WTC11 (cell line): Measurements from ENCODE around the gene EFEMP2. TPM values are rescaled to one million over a fixed set of nuclear protein-coding genes. Genes with fewer than 3 reads are reported as not detected.

ENCODE experiments used
- ATAC-seq: fragments of 200-7000 bp; cut with Tn5 transposase; 2 replicates; pipeline ENCODE4 v1.10.0; 2021; ENCODE audit warnings: mild to moderate bottlenecking, moderate library complexity
- CTCF ChIA-PET: fragments of 300-600 bp; sonication (Branson Sonifier 250); formaldehyde crosslinking; loops from one replicate; lab custom pipeline; 2021; ENCODE audit warnings: antibody characterized with exemption; lab: Charles Lee
- POLR2A ChIA-PET: fragments of 350-600 bp; sonication (Branson Sonifier 250); formaldehyde crosslinking; loops from one replicate; lab custom pipeline; 2021; ENCODE audit warnings: antibody characterized with exemption; lab: Charles Lee
- DNase-seq: peaks from one replicate; pipeline ENCODE4 v3.0.0; 2021; ENCODE audit warnings: low spot score
- H3K27ac Mint-ChIP-seq: 2 replicates; pipeline ENCODE4 v1.8.0; 2021; ENCODE audit warnings: mixed read lengths
- H3K27me3 Mint-ChIP-seq: 2 replicates; pipeline ENCODE4 v1.8.0; 2021; ENCODE audit warnings: low read depth, mild to moderate bottlenecking, moderate library complexity, mixed read lengths
- H3K36me3 Mint-ChIP-seq: 2 replicates; pipeline ENCODE4 v1.8.0; 2021; ENCODE audit warnings: mixed read lengths
- H3K4me1 Mint-ChIP-seq: 2 replicates; pipeline ENCODE4 v1.8.0; 2022; ENCODE audit warnings: mixed read lengths
- H3K4me3 Mint-ChIP-seq: 2 replicates; pipeline ENCODE4 v1.8.0; 2021; ENCODE audit warnings: mild to moderate bottlenecking, moderate library complexity, mixed read lengths
- H3K9me3 Mint-ChIP-seq: 2 replicates; pipeline ENCODE4 v1.8.0; 2021; ENCODE audit warnings: mixed read lengths
- ARID4B ChIP-seq: sonication (generic); formaldehyde crosslinking; IDR thresholded peaks from 2 replicates; pipeline ENCODE4 v1.8.0; 2023; ENCODE audit warnings: missing genetic modification reagents, mild to moderate bottlenecking, borderline replicate concordance
- ATF2 ChIP-seq: sonication (generic); formaldehyde crosslinking; IDR thresholded peaks from 2 replicates; pipeline ENCODE4 v1.8.1; 2022; ENCODE audit warnings: low read depth, missing genetic modification reagents, borderline replicate concordance
- ATF3 ChIP-seq: sonication (generic); formaldehyde crosslinking; conservative IDR thresholded peaks from 2 replicates; pipeline ENCODE4 v1.8.1; 2022; ENCODE audit warnings: mild to moderate bottlenecking, missing genetic modification reagents
- CBFB ChIP-seq: sonication (generic); formaldehyde crosslinking; IDR thresholded peaks from 2 replicates; pipeline ENCODE4 v1.8.1; 2022; ENCODE audit warnings: mild to moderate bottlenecking, low read depth, missing genetic modification reagents
- CREB1 ChIP-seq: sonication (generic); formaldehyde crosslinking; IDR thresholded peaks from 2 replicates; pipeline ENCODE4 v1.8.0; 2023; ENCODE audit warnings: mild to moderate bottlenecking, missing genetic modification reagents
- E2F1 ChIP-seq: sonication (generic); formaldehyde crosslinking; IDR thresholded peaks from 2 replicates; pipeline ENCODE4 v1.8.0; 2022; ENCODE audit warnings: mild to moderate bottlenecking, missing genetic modification reagents
- EMX1 ChIP-seq: fragments of 250-450 bp; sonication (Bioruptor Pico); IDR thresholded peaks from 2 replicates; pipeline ENCODE4 v1.8.0; 2021; ENCODE audit warnings: mild to moderate bottlenecking
- ESRRA ChIP-seq: sonication (generic); formaldehyde crosslinking; IDR thresholded peaks from 2 replicates; pipeline ENCODE4 v1.8.1; 2022; ENCODE audit warnings: mild to moderate bottlenecking, missing genetic modification reagents, borderline replicate concordance
- ETV6 ChIP-seq: sonication (generic); formaldehyde crosslinking; IDR thresholded peaks from 2 replicates; pipeline ENCODE4 v1.8.1; 2022; ENCODE audit warnings: mild to moderate bottlenecking, missing genetic modification reagents
- FOXK1 ChIP-seq: sonication (generic); formaldehyde crosslinking; IDR thresholded peaks from 2 replicates; pipeline ENCODE4 v1.8.0; 2022; ENCODE audit warnings: mild to moderate bottlenecking, moderate library complexity, missing genetic modification reagents
- JAZF1 ChIP-seq: fragments of 250-450 bp; sonication (Bioruptor Pico); IDR thresholded peaks from 2 replicates; pipeline ENCODE4 v1.9.0; 2021; ENCODE audit warnings: moderate library complexity, mild to moderate bottlenecking, inconsistent platforms
- JUN ChIP-seq: sonication (generic); formaldehyde crosslinking; IDR thresholded peaks from 2 replicates; pipeline ENCODE4 v1.8.0; 2023; ENCODE audit warnings: mild to moderate bottlenecking, missing genetic modification reagents
- PRRX2 ChIP-seq: fragments of 250-450 bp; sonication (Bioruptor Pico); IDR thresholded peaks from 2 replicates; pipeline ENCODE4 v1.8.0; 2021; ENCODE audit warnings: mild to moderate bottlenecking
- RORB ChIP-seq: fragments of 250-450 bp; sonication (Bioruptor Pico); IDR thresholded peaks from 2 replicates; pipeline ENCODE4 v1.9.0; 2021; ENCODE audit warnings: mild to moderate bottlenecking
- SMAD4 ChIP-seq: sonication (generic); formaldehyde crosslinking; IDR thresholded peaks from 2 replicates; pipeline ENCODE4 v1.8.0; 2022; ENCODE audit warnings: mild to moderate bottlenecking, missing genetic modification reagents
- ZNF416 ChIP-seq: fragments of 250-450 bp; sonication (Bioruptor Pico); IDR thresholded peaks from 2 replicates; pipeline ENCODE4 v1.9.0; 2021; ENCODE audit warnings: mild to moderate bottlenecking, inconsistent platforms
- total RNA-seq: library from RNA; stranded (reverse); gene quantifications from 3 replicates; pipeline ENCODE4 v1.2.3, GENCODE V29; 2021
- TF ChIP-seq, protein P1 (sequence below): sonication (generic); formaldehyde crosslinking; IDR thresholded peaks from 2 replicates; pipeline ENCODE4 v1.8.1; 2022; ENCODE audit warnings: mild to moderate bottlenecking, moderate library complexity, missing genetic modification reagents
- TF ChIP-seq, protein P2 (sequence below): sonication (generic); formaldehyde crosslinking; IDR thresholded peaks from 2 replicates; pipeline ENCODE4 v1.8.1; 2023; ENCODE audit warnings: mild to moderate bottlenecking, missing genetic modification reagents, borderline replicate concordance
- TF ChIP-seq, protein P3 (sequence below): sonication (generic); formaldehyde crosslinking; IDR thresholded peaks from 2 replicates; pipeline ENCODE4 v1.8.1; 2022; ENCODE audit warnings: low read depth, mild to moderate bottlenecking, moderate library complexity, missing genetic modification reagents, borderline replicate concordance
- TF ChIP-seq, protein P4 (sequence below): sonication (generic); formaldehyde crosslinking; IDR thresholded peaks from 2 replicates; pipeline ENCODE4 v1.8.1; 2023; ENCODE audit warnings: mild to moderate bottlenecking, missing genetic modification reagents, moderate library complexity

Gene EFEMP2
- total RNA-seq, 1 experiment from 2014 or later, result 14.2 TPM

GRCh38 chr11:65919141-65919572, 46.6 kb upstream of the EFEMP2 start, which contains the start of gene DRAP1 (continued):
- TF ChIP-seq RORB (CRISPR knock-in tag), result no peak
- 0 out of 2 replicates have a peak, but pooled peaks have one; percentile 69 for TF ChIP-seq CBFB (CRISPR knock-in tag)
- TF ChIP-seq CREB1 (CRISPR knock-in tag), result no peak
- TF ChIP-seq FOXK1, result peak; percentile 89
- TF ChIP-seq, protein P1, sequence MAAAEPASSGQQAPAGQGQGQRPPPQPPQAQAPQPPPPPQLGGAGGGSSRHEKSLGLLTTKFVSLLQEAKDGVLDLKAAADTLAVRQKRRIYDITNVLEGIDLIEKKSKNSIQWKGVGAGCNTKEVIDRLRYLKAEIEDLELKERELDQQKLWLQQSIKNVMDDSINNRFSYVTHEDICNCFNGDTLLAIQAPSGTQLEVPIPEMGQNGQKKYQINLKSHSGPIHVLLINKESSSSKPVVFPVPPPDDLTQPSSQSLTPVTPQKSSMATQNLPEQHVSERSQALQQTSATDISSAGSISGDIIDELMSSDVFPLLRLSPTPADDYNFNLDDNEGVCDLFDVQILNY (CRISPR knock-in tag), result peak; percentile 75
- TF ChIP-seq JUN (CRISPR knock-in tag), result no peak
- TF ChIP-seq ATF3 (CRISPR knock-in tag), result no peak
- no peak for TF ChIP-seq JAZF1 (CRISPR knock-in tag)
- TF ChIP-seq SMAD4 (CRISPR knock-in tag), result no peak; the same call in 1 of the 2 replicates
- TF ChIP-seq ETV6 (CRISPR knock-in tag), result peak; percentile 90
- no peak for TF ChIP-seq E2F1 (CRISPR knock-in tag)
- TF ChIP-seq EMX1 (CRISPR knock-in tag), result no peak
- 0 out of 2 replicates have a peak, but pooled peaks have one; percentile 49 for TF ChIP-seq ZNF416 (CRISPR knock-in tag)

DNA sequence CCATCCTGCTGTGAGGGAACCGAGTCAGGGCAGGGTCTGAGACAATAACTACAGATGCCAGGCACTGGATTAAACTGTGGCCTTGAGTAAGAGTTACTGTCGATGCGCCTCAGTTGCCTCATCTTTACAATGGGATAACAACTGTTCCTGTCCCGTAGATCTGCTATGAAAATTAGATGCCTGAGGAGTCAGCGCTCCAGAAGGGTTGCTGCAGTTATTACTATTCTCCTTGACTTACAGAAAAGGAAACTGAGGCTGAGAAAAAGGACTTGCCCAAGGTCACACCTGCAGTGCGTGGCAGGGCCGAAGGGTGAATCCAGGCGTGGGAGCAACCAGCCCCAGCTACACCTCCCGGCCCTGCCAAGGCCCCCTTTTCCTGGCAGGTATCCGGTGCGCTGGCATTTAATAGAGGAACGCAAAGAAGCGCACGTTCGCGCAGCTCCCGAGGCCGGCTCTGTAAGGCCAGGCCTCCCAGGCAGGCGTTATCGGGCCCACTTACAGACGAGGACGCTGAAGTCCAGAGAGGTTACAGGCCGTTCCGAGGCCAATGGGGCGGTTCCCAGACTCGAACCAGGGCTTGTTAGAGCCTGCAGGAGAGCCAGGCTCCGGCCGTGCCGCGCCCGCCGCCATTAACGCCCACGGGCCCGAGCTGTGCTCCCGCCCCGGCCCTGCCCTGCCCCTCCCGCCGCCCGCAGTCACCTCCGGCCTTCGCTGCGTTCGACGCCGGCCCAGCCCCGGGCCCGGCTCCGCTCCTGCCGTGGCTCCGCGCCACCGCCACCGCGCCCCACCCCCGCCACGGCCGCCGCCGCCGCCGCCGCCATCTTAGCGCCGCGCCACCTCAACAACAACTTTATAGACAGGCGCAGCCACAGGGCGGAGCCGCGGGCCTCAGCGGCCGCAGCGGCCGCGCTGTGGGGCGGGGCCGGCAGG, 45.9 kb upstream of the EFEMP2 start, which contains the start of gene C11orf68:
C11orf68 (minus strand) TSS at position 852 of the 930 bp plus-strand sequence; CDS start at position 821, 31 bp downstream.
- POLR2A ChIA-PET, result interaction anchor here (1.1 to 1.6 kb wide), 3 partner anchors 27 to 60 kb away, joined by 3 to 12 read pairs (median 4); partner anchors contain the start of genes CCDC85B, CFL1 and FIBP
- peak; percentile 32 for DNase-seq
- ATAC-seq, result peak; percentile 9
- Mint-ChIP-seq H3K36me3 (peaks cover 12% of the 10 kb centered on the region), H3K27me3 (peaks cover 3% of the 10 kb centered on the region; the same call in 1 of the 2 replicates), H3K4me3 (peak within 1 kb of the TSS; percentile 83), H3K9me3 (no peaks in the 10 kb centered on the region), H3K4me1 (peaks cover 18% of the 10 kb centered on the region), H3K27ac (peak within 1 kb of the TSS; percentile 11)
- CTCF ChIA-PET, result interaction anchor here (1.0 to 2.3 kb wide), 5 partner anchors 14 to 104 kb away, joined by 3 to 23 read pairs (median 3); partner anchors contain the start of genes CCDC85B and FIBP
- TF ChIP-seq ESRRA (CRISPR knock-in tag), result no peak
- TF ChIP-seq, protein P2, sequence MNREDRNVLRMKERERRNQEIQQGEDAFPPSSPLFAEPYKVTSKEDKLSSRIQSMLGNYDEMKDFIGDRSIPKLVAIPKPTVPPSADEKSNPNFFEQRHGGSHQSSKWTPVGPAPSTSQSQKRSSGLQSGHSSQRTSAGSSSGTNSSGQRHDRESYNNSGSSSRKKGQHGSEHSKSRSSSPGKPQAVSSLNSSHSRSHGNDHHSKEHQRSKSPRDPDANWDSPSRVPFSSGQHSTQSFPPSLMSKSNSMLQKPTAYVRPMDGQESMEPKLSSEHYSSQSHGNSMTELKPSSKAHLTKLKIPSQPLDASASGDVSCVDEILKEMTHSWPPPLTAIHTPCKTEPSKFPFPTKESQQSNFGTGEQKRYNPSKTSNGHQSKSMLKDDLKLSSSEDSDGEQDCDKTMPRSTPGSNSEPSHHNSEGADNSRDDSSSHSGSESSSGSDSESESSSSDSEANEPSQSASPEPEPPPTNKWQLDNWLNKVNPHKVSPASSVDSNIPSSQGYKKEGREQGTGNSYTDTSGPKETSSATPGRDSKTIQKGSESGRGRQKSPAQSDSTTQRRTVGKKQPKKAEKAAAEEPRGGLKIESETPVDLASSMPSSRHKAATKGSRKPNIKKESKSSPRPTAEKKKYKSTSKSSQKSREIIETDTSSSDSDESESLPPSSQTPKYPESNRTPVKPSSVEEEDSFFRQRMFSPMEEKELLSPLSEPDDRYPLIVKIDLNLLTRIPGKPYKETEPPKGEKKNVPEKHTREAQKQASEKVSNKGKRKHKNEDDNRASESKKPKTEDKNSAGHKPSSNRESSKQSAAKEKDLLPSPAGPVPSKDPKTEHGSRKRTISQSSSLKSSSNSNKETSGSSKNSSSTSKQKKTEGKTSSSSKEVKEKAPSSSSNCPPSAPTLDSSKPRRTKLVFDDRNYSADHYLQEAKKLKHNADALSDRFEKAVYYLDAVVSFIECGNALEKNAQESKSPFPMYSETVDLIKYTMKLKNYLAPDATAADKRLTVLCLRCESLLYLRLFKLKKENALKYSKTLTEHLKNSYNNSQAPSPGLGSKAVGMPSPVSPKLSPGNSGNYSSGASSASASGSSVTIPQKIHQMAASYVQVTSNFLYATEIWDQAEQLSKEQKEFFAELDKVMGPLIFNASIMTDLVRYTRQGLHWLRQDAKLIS (CRISPR knock-in tag), result no peak
- TF ChIP-seq, protein P3, sequence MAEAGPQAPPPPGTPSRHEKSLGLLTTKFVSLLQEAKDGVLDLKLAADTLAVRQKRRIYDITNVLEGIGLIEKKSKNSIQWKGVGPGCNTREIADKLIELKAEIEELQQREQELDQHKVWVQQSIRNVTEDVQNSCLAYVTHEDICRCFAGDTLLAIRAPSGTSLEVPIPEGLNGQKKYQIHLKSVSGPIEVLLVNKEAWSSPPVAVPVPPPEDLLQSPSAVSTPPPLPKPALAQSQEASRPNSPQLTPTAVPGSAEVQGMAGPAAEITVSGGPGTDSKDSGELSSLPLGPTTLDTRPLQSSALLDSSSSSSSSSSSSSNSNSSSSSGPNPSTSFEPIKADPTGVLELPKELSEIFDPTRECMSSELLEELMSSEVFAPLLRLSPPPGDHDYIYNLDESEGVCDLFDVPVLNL (CRISPR knock-in tag), result no peak
- TF ChIP-seq PRRX2 (CRISPR knock-in tag), result no peak
- no peak for TF ChIP-seq ATF2
- TF ChIP-seq, protein P4, sequence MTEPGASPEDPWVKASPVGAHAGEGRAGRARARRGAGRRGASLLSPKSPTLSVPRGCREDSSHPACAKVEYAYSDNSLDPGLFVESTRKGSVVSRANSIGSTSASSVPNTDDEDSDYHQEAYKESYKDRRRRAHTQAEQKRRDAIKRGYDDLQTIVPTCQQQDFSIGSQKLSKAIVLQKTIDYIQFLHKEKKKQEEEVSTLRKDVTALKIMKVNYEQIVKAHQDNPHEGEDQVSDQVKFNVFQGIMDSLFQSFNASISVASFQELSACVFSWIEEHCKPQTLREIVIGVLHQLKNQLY (CRISPR knock-in tag), result no peak
- no peak; the same call in 1 of the 2 replicates for TF ChIP-seq ARID4B (CRISPR knock-in tag)
